ENCODE results near the gene ZDHHC8.

DNA sequence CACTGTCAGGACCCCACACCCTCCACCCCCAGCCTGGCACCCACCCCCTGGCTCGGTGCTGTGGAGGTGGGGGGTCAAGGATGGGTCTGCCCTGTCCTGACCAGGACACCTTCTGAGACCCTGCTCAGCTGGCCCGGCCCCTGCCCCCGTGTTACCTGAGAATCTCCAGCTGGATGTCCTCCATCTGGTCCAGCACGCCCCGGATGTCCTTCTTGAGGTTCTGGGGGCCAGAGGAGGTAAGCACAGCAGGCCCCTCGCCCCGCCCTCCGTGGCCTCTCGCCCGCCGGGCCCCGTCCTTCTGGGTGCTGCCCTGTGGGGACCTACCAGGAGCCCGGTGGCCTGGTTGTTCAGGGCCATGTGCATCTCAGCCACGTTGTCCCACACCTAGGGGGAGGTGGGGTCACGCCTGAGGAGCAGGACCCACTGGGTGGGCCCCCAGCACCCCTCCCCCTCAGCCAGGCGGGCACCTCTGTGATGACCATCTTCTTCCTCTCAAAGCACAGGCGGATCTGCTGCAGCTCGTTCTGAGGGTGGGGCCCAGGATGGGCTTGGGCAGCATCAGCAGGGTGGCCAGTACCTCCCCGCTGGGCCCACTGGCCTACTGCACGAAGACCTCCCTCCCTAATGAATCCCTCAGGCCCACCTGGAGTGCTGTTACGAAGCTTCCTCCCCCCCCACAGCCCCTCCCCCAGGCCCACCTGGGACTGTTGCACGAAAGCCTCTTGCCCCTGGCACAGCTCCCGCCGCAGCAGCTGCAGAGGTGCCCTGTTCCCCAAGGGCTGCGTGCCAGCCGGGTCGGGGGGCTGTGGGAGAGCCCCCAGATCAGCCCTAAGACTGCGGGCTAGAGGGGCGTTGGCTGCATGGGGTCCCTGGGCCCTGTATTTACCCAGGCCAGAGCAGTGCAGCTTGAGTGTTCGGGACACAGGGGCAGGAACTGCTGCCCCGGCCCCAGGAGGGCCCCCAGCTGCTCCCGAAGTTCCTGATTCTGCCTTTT is 17.9 kb downstream of the ZDHHC8 start:
- TF ChIP-seq, protein P1, sequence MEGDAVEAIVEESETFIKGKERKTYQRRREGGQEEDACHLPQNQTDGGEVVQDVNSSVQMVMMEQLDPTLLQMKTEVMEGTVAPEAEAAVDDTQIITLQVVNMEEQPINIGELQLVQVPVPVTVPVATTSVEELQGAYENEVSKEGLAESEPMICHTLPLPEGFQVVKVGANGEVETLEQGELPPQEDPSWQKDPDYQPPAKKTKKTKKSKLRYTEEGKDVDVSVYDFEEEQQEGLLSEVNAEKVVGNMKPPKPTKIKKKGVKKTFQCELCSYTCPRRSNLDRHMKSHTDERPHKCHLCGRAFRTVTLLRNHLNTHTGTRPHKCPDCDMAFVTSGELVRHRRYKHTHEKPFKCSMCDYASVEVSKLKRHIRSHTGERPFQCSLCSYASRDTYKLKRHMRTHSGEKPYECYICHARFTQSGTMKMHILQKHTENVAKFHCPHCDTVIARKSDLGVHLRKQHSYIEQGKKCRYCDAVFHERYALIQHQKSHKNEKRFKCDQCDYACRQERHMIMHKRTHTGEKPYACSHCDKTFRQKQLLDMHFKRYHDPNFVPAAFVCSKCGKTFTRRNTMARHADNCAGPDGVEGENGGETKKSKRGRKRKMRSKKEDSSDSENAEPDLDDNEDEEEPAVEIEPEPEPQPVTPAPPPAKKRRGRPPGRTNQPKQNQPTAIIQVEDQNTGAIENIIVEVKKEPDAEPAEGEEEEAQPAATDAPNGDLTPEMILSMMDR (IDR thresholded peaks at IDR 0.05; ENCODE audit: poor library complexity): no peak
- no peak for TF ChIP-seq EZH2 (IDR thresholded peaks at IDR 0.05; ENCODE audit: borderline replicate concordance)
- TF ChIP-seq EZH2phosphoT487 (IDR thresholded peaks at IDR 0.05; ENCODE audit: low read depth, severe bottlenecking, unreplicated experiment): no peak

Measured in hepatocyte (in vitro differentiated cells).